ENCODE measurements around the gene RPL28.

RPL28 gene

DNA sequence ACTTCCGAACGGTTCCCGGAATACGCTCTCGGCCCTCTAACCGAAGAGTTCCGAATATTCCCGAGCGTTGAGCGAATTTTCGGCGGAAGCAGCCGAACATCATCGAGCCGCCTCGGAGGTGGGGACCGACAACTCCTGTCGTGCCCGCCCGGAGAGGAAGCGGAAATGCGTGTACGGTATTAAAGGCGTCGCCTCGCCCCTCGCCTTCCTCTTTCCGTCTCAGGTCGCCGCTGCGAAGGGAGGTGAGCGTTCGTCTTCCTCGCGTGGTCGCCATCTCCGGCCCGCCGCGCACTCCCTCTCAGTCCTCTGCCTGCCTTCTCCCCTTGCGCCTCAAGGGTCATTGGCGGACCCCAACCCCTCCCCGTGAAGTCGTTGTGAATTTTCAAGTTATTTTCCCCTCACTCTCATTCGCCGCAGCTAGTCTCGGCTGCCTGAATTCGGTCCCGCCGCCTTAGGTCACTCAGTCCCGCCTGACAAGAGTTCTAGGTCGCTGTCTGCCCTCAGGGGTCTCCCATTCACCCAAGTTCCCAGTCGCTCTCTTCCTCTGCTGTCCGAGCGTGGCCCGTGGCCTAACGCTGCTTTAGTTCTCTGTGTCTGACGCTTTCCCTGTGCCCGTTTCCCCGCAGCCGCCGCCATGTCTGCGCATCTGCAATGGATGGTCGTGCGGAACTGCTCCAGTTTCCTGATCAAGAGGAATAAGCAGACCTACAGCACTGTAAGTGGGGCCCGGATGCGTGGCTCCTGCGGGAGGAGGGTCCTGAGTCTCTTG is at the start of gene RPL28:
TSS of gene RPL28 (plus strand) at position 209 of the 769 bp plus-strand sequence. CDS start at position 635, 426 bp downstream.
- in situ Hi-C loops (cut with HindIII; ENCODE audit: low pct_unique_long_range_greater_than_20kb, low sequenced_read_pairs), result no loop called here
- peak; percentile 73 to 98 for DNase-seq (ENCODE audit: low read depth in 1 of 2, low spot score in 1 of 2)
- no peak for TF ChIP-seq JUND (IDR thresholded peaks at IDR 0.05; ENCODE audit: low read depth)

DNA sequence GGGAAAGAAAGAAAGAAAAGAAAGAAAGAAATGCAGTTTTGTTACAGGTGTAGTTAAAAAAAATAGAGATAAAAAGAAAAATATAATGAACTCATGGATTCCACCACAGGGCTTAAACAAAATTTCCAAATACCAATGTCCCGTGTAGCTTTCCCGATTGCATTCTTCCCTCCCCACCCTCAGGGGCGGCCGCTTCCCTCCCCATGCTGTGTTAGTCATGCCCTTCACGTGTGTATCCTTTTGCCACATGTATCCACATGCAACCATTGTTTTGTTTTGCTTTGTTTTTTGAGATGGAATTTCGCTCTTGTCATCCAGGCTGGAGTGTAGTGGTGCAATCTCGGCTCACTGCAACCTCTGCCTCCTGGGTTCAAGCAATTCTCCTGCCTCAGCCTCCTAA is 49.6 kb upstream of the RPL28 start:
- no peak for TF ChIP-seq JUND (IDR thresholded peaks at IDR 0.05; ENCODE audit: low read depth)
- in situ Hi-C loops (cut with HindIII; ENCODE audit: low pct_unique_long_range_greater_than_20kb, low sequenced_read_pairs), result no loop called here
- no peak for DNase-seq (ENCODE audit: low read depth in 1 of 2, low spot score in 1 of 2)

DNA sequence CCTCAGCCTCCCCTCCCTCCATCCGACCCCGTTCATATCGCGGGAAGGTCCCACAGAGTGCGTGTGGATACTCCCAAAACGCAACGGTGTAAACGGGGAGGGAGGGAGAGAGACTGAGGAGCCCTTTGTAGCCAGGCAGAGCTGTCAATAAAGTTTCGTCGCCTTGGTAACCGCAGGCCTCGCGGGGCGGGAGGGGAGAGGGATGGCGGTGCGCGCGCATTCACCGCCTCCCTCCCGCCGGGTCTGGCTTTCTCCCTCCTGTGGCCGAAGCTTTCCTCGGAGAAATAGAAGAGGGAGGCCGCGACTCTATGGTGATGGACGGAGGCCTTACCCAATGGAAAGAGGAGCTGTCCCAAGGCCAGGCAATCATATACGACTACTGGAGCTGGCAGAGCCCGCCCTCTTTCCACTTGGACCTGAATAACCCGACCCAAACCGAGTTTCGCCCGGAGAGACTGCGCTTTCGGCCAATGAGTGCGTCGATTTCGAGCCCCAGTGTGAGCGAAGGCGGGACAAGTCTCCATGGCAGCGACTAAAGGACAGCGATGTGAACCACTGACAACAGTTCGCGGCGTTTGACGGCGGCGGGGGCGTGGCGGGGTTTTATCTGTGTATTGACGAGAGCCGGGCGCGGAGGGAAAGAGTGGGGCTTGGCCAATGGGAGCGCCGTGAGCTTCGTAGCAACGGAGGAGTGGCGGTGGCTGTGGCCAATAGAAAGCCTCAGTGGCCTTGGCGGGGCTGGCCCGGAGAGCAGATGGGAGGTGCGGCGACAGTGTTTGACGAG is 46.4 kb upstream of the RPL28 start, which contains the start of gene KMT5C:
TSS of gene KMT5C (plus strand) at position 772 of the 784 bp plus-strand sequence. CDS start 2,061 bp downstream, outside the sequence.
- DNase-seq (ENCODE audit: low read depth in 1 of 2, low spot score in 1 of 2), result peak; percentile 92 to 100
- in situ Hi-C loops (cut with HindIII; ENCODE audit: low pct_unique_long_range_greater_than_20kb, low sequenced_read_pairs), result no loop called here
- TF ChIP-seq JUND (IDR thresholded peaks at IDR 0.05; ENCODE audit: low read depth), result no peak

DNA sequence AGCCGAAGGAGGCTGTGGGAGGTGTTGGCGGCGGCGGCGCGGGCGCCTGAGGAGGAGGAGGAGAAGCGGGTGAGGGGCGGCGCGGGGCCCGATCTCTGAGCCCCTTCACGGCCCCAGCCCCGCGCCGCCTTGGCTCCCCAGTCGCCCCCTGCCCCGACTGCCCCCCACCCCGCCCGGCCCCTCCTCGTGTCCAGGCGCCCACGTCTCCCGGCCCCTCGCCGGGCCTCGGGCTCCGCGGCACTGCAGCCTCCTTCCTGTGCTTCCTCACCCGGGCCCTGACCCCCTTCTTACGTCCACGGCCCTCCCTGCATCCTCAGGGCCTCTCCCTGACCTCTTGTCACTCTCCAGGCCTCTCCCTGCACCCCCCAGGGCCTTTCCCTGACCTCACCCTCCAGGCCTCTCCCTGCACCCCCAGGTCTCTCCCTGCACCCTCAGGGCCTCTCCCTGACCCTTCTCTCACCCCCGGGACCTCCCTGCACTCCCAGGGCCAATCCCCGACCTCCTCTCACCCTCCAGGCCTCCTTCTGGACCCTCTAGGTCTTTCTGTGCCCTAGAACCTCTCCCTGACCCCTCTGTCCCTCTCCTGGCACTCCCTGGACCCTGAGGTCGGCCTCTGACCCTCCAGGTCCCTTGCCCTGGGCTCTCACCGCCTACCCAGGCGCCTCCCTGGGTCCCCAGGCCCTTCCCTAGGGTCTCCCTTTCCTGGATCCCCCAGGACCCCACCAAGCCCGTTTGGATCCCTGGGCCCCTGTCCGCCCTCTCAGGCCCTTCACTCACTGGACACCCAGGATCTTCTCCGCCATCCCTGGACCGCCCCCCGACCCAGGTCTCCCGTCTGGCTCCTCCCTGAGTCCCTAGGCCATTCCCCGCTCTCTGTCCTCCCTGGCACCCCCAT is 45.6 kb upstream of the RPL28 start:
- in situ Hi-C loops (cut with HindIII; ENCODE audit: low pct_unique_long_range_greater_than_20kb, low sequenced_read_pairs), result no loop called here
- DNase-seq (ENCODE audit: low read depth in 1 of 2, low spot score in 1 of 2), result no peak
- no peak for TF ChIP-seq JUND (IDR thresholded peaks at IDR 0.05; ENCODE audit: low read depth)

DNA sequence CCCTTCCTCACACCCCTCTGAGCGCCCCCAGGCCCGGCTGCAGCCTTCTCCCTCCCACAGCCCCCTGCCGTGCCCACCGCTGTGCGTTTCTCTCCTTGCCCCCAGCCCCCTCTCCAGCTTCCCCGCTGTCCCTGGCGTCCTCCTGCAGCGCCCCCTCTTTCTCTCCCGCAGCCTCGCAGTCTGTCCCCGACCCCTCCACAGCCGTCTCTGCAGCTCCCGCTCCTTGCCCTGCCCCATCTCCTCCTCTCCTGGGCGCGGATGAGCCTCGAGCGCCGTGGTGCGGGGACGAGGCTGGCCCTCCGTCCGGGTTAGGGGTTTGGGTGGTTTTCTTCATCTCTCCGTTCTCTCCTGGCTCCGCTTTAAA is 45.0 kb upstream of the RPL28 start:
- DNase-seq (ENCODE audit: low read depth in 1 of 2, low spot score in 1 of 2), result no peak
- TF ChIP-seq JUND (IDR thresholded peaks at IDR 0.05; ENCODE audit: low read depth), result no peak
- in situ Hi-C loops (cut with HindIII; ENCODE audit: low pct_unique_long_range_greater_than_20kb, low sequenced_read_pairs), result no loop called here

DNA sequence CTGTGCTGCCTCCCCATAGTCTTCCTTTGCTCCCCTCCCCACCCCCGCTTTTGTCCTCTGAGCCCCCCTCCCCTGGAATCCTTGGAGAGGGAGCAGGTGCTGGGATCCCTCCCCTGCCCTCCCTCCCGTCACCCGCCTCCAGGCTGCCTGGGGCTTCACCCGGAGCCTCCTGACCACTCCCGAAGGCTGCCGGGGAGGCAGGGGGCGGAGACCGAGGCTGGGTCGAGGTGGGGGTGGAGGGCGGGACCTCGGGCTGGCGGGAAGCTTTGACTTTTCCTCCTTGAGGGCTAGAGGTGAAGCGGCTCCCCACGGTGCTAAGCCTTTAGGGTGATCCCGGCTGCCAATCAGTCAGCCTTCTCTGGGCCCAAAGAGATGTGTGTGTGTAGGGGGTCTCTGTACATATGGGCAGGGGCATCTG is 44.6 kb upstream of the RPL28 start:
- no peak for TF ChIP-seq JUND (IDR thresholded peaks at IDR 0.05; ENCODE audit: low read depth)
- in situ Hi-C loops (cut with HindIII; ENCODE audit: low pct_unique_long_range_greater_than_20kb, low sequenced_read_pairs), result no loop called here
- peak; percentile 63 to 68 for DNase-seq (ENCODE audit: low read depth in 1 of 2, low spot score in 1 of 2)

DNA sequence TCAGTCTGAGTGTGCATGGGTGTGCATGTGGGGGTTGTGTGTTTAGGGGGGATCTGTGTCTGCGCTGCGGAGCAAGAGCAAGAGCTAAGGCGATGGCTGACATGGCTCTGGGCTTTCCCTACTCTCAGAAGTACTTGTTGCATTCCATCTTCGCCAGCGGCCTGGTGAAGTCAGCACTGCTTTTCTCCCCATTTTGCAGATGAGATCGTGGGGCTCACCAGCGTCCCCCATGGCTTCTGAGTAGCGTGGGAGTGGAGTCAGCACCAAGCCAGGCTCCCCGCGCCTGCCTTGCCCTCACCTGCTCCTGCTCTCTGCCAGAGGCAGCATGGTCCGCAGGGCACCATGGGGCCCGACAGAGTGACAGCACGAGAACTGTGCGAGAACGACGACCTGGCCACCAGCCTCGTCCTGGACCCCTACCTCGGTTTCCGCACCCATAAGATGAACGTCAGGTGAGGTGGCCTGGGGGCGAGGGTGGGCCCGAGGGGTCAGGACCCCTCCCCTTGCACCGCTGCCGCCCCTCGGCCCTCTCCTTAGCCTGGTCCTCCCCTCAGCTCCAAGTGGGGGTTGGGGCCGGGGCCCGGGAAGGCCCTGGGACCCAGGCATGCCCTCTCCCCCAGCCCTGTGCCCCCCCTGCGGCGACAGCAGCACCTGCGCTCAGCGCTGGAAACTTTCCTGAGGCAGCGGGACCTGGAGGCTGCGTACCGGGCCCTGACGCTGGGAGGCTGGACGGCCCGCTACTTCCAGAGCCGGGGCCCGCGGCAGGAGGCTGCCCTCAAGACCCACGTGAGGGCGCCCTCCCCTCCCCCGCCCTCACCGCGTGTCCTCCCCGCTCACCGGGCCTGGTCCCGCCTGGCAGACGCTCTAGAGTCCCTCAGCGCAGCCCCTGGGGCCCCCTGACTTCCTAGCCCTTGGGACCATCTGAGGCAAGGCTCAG is 43.9 kb upstream of the RPL28 start:
- no peak for DNase-seq (ENCODE audit: low read depth in 1 of 2, low spot score in 1 of 2)
- no peak for TF ChIP-seq JUND (IDR thresholded peaks at IDR 0.05; ENCODE audit: low read depth)
- in situ Hi-C loops (cut with HindIII; ENCODE audit: low pct_unique_long_range_greater_than_20kb, low sequenced_read_pairs), result no loop called here

DNA sequence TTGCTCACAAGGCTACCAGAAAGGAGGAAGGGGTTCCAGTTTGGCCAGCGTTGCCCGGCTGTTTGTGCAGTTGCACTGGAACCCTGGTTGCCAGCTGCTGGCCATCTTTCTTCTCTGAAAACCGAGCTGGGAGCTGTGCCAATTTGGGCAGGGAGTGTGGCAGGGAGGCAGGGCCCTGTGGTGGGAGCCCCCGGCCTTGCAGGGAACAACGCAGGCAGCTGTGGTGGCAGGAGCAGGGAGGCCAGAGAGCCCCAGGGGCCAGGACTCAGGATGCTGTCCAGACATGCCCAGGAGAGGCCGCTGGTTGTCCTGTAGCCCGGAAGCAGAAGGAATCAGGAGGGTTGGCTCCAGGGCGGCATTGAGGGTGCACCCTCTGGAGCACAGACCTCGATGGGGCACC is 41.3 kb upstream of the RPL28 start:
- in situ Hi-C loops (cut with HindIII; ENCODE audit: low pct_unique_long_range_greater_than_20kb, low sequenced_read_pairs), result no loop called here
- no peak for TF ChIP-seq JUND (IDR thresholded peaks at IDR 0.05; ENCODE audit: low read depth)
- peak in 1 of 2 experiments; percentile 53 for DNase-seq (ENCODE audit: low read depth in 1 of 2, low spot score in 1 of 2)

DNA sequence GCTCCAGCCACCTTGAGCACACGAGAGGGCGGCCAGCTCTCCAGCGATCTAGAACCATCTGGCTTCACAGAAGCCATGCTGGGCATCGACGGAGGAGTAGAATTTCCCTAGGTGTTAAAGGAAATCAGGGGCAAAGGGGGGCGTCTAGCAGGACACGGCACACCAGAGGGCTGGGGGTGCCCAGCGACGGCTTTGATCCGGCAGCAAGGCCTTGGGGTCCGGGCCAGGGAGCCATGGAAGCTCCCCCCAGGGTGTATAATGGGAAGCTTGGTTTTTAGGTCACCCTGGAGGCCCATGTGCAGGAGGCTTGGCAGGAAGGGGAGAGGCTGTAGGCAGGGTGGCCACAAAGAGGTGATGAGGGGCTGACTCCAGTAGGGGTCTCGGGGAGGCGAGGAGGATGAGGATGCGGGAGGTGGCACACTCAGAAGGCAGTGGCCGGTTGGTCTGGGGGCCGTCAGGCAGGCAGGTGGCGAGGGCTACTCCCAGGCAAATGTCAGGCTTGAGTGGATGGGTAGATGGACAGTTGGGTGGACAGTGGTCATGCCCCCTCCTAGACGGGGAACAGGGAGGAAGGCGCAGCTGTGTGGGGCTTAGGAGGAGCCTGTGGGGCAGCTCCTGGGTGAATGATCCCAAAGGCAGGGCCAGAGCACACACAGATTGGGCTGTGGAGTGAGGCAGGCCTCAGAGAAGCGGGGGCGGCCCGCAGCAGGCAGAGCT is 40.5 kb upstream of the RPL28 start:
- TF ChIP-seq JUND (IDR thresholded peaks at IDR 0.05; ENCODE audit: low read depth), result no peak
- in situ Hi-C loops (cut with HindIII; ENCODE audit: low pct_unique_long_range_greater_than_20kb, low sequenced_read_pairs), result no loop called here

DNA sequence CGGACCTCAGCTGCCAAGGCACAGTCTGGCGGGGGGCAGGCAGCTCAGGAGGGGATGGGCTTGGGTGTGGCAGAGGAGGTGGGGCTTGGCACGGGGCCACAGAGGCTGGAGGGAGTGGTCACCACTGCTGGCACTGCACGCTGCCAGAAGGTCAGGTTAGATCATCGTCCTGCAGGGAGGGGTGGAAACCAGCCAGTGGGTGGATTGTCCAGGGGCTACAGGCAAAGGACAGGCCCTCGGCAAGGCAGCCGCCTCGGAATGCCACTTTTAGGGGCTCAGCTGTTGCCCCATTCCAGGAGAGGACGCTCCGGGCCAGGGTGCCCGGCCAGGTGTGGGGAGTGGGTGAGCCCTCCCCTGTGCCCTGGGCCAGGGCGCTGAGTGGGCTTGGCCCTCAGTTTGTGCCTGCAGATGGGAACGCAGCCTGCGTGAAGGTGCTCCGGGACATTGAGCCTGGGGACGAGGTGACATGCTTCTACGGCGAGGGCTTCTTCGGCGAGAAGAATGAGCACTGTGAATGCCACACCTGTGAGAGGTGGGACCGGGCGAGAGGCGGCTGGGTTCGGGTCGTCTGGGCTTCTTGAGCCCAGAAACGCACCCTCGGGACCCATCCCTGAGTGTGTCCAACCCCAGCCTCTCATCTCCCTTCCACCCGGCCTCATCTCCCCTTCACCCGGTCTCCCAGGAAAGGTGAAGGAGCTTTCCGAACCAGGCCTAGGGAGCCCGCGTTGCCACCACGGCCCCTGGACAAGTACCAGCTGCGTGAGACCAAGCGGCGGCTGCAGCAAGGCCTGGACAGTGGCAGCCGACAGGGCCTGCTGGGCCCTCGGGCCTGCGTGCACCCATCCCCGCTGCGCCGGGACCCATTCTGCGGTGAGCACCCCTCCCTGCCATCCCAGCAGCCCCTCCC is 39.7 kb upstream of the RPL28 start:
- DNase-seq (ENCODE audit: low read depth in 1 of 2, low spot score in 1 of 2), result no peak
- in situ Hi-C loops (cut with HindIII; ENCODE audit: low pct_unique_long_range_greater_than_20kb, low sequenced_read_pairs), result no loop called here
- TF ChIP-seq JUND (IDR thresholded peaks at IDR 0.05; ENCODE audit: low read depth), result no peak

More for the DNA sequence above, 40.5 kb upstream of the RPL28 start:
- no peak for DNase-seq (ENCODE audit: low read depth in 1 of 2, low spot score in 1 of 2)
